ENCODE results near the gene SASH1. TPM values are rescaled to one million over a fixed set of nuclear protein-coding genes. Genes with fewer than 3 reads are reported as not detected.

Gene SASH1
- total and polyA plus RNA-seq, 2 of the 8 experiments (the other 6 are each of a cell fraction or from before 2014, with no cell fraction given), result 6.0 to 20.2 TPM

DNA sequence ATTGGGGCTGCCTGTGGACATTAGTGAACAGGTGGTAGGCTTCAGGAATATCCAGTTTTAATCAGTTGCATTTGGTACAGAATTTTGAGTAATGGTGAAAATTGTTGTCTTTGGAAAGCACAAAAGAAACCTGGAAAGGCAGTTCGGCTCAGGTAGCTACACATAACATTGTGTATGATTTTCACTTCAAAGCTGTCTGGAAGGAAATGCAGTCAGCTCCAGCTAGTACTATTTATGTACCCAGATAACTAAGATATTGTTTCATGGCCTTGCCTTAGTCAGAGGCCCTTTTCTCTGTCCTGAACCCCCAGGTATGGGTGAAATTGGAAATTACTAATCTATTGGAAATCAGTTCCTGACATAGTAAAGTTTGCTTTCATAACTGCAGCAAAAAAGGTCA lies 208.6 kb downstream of the SASH1 start (continued):
- no peak for TF ChIP-seq CHD7 (IDR thresholded peaks at IDR 0.05; ENCODE audit: insufficient replicate concordance, low read length)
- TF ChIP-seq RBBP5 (IDR thresholded peaks at IDR 0.05; ENCODE audit: borderline replicate concordance, low read depth, low read length), result no peak
- TF ChIP-seq TBP (IDR thresholded peaks at IDR 0.05; ENCODE audit: low read depth, low read length), result no peak
- TF ChIP-seq, protein P1, sequence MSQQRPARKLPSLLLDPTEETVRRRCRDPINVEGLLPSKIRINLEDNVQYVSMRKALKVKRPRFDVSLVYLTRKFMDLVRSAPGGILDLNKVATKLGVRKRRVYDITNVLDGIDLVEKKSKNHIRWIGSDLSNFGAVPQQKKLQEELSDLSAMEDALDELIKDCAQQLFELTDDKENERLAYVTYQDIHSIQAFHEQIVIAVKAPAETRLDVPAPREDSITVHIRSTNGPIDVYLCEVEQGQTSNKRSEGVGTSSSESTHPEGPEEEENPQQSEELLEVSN (IDR thresholded peaks at IDR 0.05), result no peak
- TF ChIP-seq RNF2 (IDR thresholded peaks at IDR 0.05; ENCODE audit: borderline replicate concordance, low read depth, low read length, missing control alignments, poor library complexity, severe bottlenecking), result no peak

Data from H1 (cell line).